Measurements from ENCODE around the gene SLC25A13. TPM values are rescaled to one million over a fixed set of nuclear protein-coding genes. Genes with fewer than 3 reads are reported as not detected.

Gene SLC25A13
- total RNA-seq: 15.9 and 17.2 TPM in 2 replicates

DNA sequence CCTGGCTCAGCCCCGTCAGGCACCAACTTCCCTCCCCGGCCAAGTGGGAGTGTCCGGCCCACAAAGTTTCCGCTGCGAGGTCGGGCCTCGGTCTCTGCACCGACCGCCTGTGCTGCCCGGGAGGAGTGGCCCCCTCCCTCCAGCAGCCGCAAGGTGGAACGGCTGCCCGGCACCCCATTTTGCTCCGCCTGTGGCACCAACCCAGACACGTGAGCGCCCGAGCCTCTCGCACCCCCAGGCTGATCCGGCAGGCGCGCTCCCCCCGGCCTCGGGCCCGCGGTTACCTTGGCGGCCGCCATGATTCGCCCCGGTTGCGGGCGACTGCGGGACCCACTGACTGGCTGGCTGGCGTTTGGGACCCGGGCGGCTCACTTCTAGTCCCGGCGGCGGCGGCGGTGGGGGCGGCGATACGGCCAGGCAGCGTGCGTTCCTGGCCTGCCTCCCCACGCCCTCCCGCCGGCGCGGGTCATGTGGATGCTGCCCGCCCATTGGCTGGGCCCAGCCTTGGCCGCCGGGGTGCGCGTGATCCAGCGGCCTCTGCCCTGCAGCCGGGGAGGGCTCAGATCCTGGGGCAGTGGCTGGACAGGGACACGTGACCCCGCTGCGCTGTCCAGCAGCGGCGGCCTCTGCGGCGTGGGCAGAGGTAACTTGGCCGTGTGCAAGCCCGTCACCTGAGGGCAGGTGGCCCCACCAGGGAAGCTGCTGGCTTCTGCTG is at the start of gene SLC25A13:
TSS of gene SLC25A13 (minus strand) at position 441 of the 715 bp plus-strand sequence. CDS start at position 299, 142 bp downstream.

